BLaER1 (cell line): ENCODE data around the gene MTCH1.

Experiments used
- H3K27ac ChIP-seq: shearing (Covaris generic); formaldehyde crosslinking; 2 replicates; pipeline ENCODE4 v1.8.1; 2022
- H3K27me3 ChIP-seq: shearing (Covaris generic); formaldehyde crosslinking; 2 replicates; pipeline ENCODE4 v1.8.1; 2022
- H3K36me3 ChIP-seq: shearing (Covaris generic); formaldehyde crosslinking; 2 replicates; pipeline ENCODE4 v1.8.1; 2022
- H3K4me1 ChIP-seq: shearing (Covaris generic); formaldehyde crosslinking; 2 replicates; pipeline ENCODE4 v1.8.1; 2022
- H3K4me2 ChIP-seq: shearing (Covaris generic); formaldehyde crosslinking; 2 replicates; pipeline ENCODE4 v1.8.1; 2022
- H3K4me3 ChIP-seq: shearing (Covaris generic); formaldehyde crosslinking; 2 replicates; pipeline ENCODE4 v1.8.1; 2022
- H3K9ac ChIP-seq: shearing (Covaris generic); formaldehyde crosslinking; 2 replicates; pipeline ENCODE4 v1.8.1; 2022
- H3K9me3 ChIP-seq: shearing (Covaris generic); formaldehyde crosslinking; 2 replicates; pipeline ENCODE4 v1.8.1; 2022
- H4K20me1 ChIP-seq: shearing (Covaris generic); formaldehyde crosslinking; 2 replicates; pipeline ENCODE4 v1.8.1; 2022
- Cebpa-rat ChIP-seq: shearing (Covaris generic); IDR thresholded peaks from 2 replicates; pipeline ENCODE4 v1.8.1; 2022

Gene MTCH1

DNA sequence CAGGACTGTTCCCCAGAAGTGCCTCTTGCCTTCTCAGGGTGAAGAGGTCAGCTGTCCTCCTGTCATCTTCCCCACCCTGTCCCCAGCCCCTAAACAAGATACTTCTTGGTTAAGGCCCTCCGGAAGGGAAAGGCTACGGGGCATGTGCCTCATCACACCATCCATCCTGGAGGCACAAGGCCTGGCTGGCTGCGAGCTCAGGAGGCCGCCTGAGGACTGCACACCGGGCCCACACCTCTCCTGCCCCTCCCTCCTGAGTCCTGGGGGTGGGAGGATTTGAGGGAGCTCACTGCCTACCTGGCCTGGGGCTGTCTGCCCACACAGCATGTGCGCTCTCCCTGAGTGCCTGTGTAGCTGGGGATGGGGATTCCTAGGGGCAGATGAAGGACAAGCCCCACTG, 21.6 kb downstream of the MTCH1 start:
- H3K4me1 ChIP-seq: peaks cover 55% of the 10 kb centered on the region
- peak overlapping the region; percentile 65 for H3K27ac ChIP-seq
- TF ChIP-seq Cebpa-rat: no peak
- H3K4me3 ChIP-seq: no peak overlapping the region; the same call in 1 of the 2 replicates
- no peaks in the 10 kb centered on the region for H3K27me3 ChIP-seq
- H3K9ac ChIP-seq: peak overlapping the region; percentile 59
- H3K4me2 ChIP-seq: peak overlapping the region; percentile 85
- peaks cover 35% of the 10 kb centered on the region for H3K36me3 ChIP-seq
- H3K9me3 ChIP-seq: no peaks in the 10 kb centered on the region
- peaks cover 26% of the 10 kb centered on the region; the same call in 1 of the 2 replicates for H4K20me1 ChIP-seq

DNA sequence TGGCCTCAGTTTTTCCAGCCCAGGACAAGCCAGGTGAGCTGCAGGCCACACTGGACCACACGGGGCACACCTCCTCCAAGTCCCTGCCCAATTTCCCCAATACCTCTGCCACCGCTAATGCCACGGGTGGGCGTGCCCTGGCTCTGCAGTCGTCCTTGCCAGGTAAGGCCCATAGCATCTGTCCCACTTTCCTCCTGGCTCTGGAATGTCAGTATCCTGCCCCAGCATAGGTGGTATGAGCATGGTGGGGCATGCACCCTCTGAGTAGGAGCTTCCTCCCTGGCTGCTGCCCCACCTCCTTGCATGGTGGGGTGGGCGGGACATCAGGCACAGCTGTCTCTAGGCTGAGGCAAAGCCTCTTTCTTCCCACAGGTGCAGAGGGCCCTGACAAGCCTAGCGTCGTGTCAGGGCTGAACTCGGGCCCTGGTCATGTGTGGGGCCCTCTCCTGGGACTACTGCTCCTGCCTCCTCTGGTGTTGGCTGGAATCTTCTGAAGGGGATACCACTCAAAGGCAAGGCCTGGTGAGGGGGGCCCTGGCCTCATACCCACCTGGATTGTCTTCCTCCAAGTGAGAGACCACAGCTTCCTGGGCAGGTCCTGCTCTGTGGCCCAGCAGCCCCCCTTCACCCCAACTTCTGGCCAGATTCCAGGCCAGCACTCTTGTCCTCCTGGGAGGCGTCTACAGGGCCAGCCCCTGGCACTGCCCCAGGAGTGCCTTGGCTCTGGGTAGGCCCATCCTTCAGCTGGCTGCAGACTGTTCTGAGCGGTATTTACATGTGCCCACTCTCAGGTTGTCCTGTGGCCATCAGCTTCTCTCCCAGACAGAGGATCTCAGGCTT, 22.3 kb downstream of the MTCH1 start:
- no peaks in the 10 kb centered on the region for H3K9me3 ChIP-seq
- H3K27ac ChIP-seq: peak overlapping the region; percentile 65

DNA sequence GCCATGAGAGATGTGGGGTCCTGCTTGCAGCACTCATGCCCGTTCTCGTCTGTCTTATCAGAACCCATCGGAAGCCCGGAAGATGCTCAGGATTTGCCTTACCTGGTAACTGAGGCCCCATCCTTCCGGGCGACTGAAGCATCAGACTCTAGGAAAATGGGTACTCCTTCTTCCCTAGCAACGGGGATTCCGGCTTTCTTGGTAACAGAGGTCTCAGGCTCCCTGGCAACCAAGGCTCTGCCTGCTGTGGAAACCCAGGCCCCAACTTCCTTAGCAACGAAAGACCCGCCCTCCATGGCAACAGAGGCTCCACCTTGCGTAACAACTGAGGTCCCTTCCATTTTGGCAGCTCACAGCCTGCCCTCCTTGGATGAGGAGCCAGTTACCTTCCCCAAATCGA, 23.1 kb downstream of the MTCH1 start:
- H3K27ac ChIP-seq: peak overlapping the region; percentile 65; the same call in 1 of the 2 replicates
- peaks cover 11% of the 10 kb centered on the region; the same call in 1 of the 2 replicates for H4K20me1 ChIP-seq
- no peak overlapping the region for H3K4me3 ChIP-seq
- peak overlapping the region; percentile 85 for H3K4me2 ChIP-seq
- no peaks in the 10 kb centered on the region for H3K9me3 ChIP-seq
- H3K27me3 ChIP-seq: no peaks in the 10 kb centered on the region
- H3K36me3 ChIP-seq: peaks cover 20% of the 10 kb centered on the region
- no peak overlapping the region for H3K9ac ChIP-seq
- H3K4me1 ChIP-seq: peaks cover 58% of the 10 kb centered on the region
- TF ChIP-seq Cebpa-rat: peak; percentile 93

More for the DNA sequence above, 22.3 kb downstream of the MTCH1 start:
- TF ChIP-seq Cebpa-rat: no peak
- no peaks in the 10 kb centered on the region for H3K27me3 ChIP-seq
- peak overlapping the region; percentile 85 for H3K4me2 ChIP-seq
- H3K36me3 ChIP-seq: peaks cover 28% of the 10 kb centered on the region
- no peak overlapping the region; the same call in 1 of the 2 replicates for H3K4me3 ChIP-seq
- H3K9ac ChIP-seq: peak overlapping the region; percentile 59; the same call in 1 of the 2 replicates
- H4K20me1 ChIP-seq: peaks cover 19% of the 10 kb centered on the region; the same call in 1 of the 2 replicates
- H3K4me1 ChIP-seq: peaks cover 55% of the 10 kb centered on the region

DNA sequence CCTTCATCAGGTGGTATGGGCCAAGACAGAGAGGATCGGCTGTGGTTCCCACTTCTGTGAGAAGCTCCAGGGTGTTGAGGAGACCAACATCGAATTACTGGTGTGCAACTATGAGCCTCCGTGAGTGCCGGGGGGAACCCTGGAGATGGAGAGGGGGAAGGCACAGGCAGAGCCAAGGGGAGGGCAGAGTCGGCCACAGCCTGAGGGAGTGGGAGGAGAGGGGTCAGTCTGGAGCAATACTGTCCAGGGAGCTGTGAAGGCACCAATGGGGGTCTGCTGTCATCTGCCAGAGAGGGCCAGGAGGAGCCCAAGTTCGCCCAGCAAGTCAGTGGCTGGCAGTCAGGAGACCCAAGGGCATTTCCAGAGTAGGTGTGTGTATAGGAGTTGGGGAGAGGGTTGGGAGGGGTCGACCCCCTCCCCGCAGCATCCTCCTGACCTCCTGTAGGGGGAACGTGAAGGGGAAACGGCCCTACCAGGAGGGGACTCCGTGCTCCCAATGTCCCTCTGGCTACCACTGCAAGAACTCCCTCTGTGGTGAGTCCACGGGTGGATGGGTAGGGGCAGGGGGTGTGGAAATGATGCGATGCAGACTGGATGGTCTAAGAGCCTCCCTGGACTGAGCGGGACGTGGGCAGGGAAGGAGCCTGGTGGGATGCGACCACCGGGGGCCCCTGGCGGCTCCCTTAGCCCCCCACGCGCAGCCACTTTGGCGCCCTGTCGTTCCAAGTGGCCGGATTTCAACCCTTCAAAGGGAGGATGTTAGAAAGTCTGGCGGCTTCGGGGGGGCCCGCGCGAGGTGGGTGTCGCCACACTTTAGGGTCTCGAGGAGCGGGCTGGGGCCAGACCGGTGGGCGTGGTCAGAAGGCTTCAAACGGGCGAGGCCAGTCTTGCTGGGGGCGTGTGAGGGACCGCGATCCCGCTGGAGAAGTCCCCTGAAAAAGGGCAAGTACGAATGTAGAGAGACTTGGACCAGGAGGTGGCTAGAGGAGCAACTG, 24.3 kb downstream of the MTCH1 start:
- H3K9me3 ChIP-seq: no peaks in the 10 kb centered on the region
- peaks cover 69% of the 10 kb centered on the region for H3K4me1 ChIP-seq
- no peak overlapping the region for H3K27ac ChIP-seq
- no peak overlapping the region for H3K4me3 ChIP-seq
- H3K4me2 ChIP-seq: peak overlapping the region; percentile 85
- H3K27me3 ChIP-seq: no peaks in the 10 kb centered on the region
- peaks cover 9% of the 10 kb centered on the region for H3K36me3 ChIP-seq
- H3K9ac ChIP-seq: no peak overlapping the region
- no peak for TF ChIP-seq Cebpa-rat
- no peaks in the 10 kb centered on the region for H4K20me1 ChIP-seq

DNA sequence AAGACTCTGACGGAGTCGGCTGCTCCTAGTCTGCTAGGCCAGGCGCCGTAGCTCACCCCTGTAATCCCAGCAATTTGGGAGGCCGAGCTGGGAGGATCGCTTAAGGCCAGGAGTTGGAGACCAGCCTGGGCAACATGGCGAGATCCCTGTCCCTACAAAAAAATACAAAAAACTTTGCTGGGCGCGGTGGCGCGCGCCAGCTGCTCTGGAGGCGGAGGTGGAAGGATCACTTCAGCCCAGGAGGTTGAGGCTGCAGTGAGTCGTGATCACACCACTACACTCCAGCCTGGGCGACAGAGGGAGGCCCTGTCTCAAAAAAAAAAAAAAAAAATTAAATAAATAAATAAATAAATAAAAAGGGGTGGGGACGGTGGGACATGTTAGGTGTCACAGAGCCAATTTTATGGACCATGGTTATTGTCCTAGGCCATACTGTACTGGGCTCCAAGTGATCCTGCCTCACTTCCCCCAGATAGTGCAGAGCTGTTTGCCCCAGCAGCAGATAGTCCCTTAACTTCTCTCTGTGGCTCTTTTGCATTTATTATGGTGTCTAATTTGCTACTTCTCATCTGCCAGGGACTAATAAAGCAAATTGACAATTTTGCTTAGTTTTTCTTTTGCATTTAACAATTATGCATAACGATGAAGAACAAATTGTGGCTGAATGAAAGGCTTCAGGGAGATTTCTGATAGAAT, 26.3 kb downstream of the MTCH1 start:
- no peaks in the 10 kb centered on the region for H3K27me3 ChIP-seq
- no peaks in the 10 kb centered on the region for H3K9me3 ChIP-seq
- no peak overlapping the region for H3K27ac ChIP-seq
- no peak overlapping the region for H3K4me2 ChIP-seq
- peaks cover 6% of the 10 kb centered on the region; the same call in 1 of the 2 replicates for H4K20me1 ChIP-seq
- peaks cover 82% of the 10 kb centered on the region for H3K4me1 ChIP-seq
- no peaks in the 10 kb centered on the region for H3K36me3 ChIP-seq
- no peak overlapping the region for H3K9ac ChIP-seq
- no peak overlapping the region for H3K4me3 ChIP-seq
- no peak for TF ChIP-seq Cebpa-rat

DNA sequence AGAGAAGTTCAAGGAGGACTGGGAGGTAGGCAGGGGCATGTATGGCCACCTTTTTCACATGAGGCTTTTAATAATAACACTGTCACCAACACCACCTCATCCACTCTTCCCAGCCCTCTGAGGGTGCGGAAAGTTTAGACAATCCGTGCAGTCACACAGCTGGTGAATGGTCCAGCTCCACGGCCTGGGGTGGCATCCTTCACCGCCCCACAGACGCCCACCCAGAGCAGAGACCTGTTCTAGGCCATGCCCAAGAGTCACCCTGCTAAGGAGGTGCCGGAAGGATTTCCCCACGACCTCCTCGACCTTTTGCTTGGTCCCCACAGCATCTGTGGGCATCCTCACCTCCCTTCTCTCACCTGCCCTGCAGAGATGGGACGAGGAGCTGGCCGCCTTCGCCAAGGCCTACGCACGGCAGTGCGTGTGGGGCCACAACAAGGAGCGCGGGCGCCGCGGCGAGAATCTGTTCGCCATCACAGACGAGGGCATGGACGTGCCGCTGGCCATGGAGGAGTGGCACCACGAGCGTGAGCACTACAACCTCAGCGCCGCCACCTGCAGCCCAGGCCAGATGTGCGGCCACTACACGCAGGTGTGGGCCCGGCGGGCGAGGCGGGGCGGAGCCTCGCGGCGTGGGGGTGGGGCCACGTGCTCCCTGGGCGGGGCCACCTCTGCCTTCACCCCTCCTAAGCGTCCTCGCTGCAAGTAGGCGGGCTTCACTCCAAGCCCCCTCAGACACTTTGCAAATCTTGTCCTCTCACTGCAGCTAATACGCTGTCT, 27.0 kb downstream of the MTCH1 start:
- Histone ChIP-seq H3K4me3 (no peak overlapping the region), H3K27ac (no peak overlapping the region), H3K9me3 (no peaks in the 10 kb centered on the region), H3K4me1 (peaks cover 82% of the 10 kb centered on the region), H3K27me3 (no peaks in the 10 kb centered on the region), H3K4me2 (no peak overlapping the region), H3K36me3 (no peaks in the 10 kb centered on the region), H4K20me1 (peaks cover 12% of the 10 kb centered on the region; the same call in 1 of the 2 replicates), H3K9ac (no peak overlapping the region)
- no peak for TF ChIP-seq Cebpa-rat

DNA sequence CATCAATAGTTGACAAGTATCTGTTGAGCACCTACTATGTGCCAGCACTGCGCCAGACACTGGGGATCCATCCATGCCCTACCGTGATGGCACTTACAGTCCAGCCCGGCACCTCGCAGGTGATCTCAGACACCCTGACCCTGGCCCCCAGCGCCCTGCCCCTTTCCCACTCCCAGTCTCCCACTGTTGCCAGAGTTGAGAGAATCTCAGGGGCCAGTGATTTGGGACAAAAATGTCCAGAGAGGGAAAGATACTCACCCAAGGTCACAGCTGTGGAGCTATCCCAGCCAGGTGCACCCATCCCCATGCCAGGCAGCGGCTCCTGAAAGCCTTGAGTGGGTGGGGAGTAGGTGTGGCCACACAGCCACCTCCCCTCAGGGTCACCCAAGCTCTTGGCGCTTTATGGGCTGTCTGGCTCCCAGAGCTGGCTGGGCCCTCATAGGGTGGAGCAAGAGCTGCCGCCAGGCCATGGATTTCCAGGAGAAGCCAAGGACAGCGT, 28.2 kb downstream of the MTCH1 start:
- Histone ChIP-seq H4K20me1 (peaks cover 18% of the 10 kb centered on the region; the same call in 1 of the 2 replicates), H3K4me1 (peaks cover 82% of the 10 kb centered on the region), H3K27ac (no peak overlapping the region), H3K4me2 (no peak overlapping the region), H3K4me3 (no peak overlapping the region), H3K9me3 (no peaks in the 10 kb centered on the region), H3K36me3 (no peaks in the 10 kb centered on the region), H3K9ac (no peak overlapping the region), H3K27me3 (no peaks in the 10 kb centered on the region)
- no peak for TF ChIP-seq Cebpa-rat

DNA sequence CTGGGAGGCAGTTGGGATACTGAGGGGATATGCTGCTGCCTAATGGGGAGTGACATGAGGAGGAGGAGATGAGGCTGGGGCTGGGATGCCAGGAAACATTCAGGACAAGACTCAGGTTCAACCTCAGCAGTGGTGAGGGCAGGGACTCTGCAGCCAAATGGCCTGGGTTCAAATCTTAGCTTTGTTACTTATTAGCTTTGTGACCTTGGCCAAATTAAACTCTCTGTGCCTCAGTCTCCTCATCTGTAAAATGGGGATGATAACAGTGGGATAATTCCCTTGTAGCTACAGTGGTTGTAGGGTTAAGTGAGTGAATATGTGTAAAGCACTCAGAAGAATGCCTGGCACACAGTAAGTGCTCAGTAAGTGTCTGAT, 29.6 kb downstream of the MTCH1 start:
- Histone ChIP-seq H3K27me3 (no peaks in the 10 kb centered on the region), H3K9ac (no peak overlapping the region), H3K4me1 (peaks cover 72% of the 10 kb centered on the region), H3K36me3 (no peaks in the 10 kb centered on the region), H3K9me3 (no peaks in the 10 kb centered on the region), H4K20me1 (peaks cover 18% of the 10 kb centered on the region; the same call in 1 of the 2 replicates), H3K27ac (peak overlapping the region; percentile 31; the same call in 1 of the 2 replicates), H3K4me3 (0 out of 2 replicates have a peak overlapping the region, but pooled peaks have one; percentile 45), H3K4me2 (peak overlapping the region; percentile 97)
- TF ChIP-seq Cebpa-rat: no peak
